ENCODE measurements around the gene MGAT4D.

The MGAT4D gene

DNA sequence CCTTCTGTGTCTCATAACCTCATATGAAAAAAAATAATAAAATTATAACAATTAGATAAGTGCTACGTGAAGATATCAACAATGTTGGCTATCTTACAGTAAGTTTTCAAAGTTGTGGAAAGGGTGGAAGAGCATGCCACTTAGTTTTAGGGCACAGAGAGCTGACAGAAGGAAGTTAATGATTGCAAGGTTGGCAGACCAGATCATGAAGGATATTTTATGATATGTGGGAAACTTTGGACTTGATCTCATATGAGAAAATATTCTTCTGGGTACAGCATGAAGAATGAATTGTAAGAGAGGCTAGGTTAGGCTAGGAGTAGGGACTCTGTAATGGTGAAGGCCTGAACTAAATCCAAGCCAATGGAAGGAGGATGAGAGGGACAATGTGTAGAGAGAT is 34.5 kb downstream of the MGAT4D start:
- Histone ChIP-seq H3K27ac (replicated peaks) (no peak overlapping the region), H3K4me3 (replicated peaks; ENCODE audit: insufficient read depth, low read length) (no peak overlapping the region), H3K27me3 (ENCODE audit: insufficient read depth, poor library complexity, severe bottlenecking) (peaks cover 2% of the 10 kb centered on the region)
- DNase-seq (ENCODE audit: low read depth in 1 of 2, low spot score in 1 of 2), result no peak
- TF ChIP-seq, protein P1, sequence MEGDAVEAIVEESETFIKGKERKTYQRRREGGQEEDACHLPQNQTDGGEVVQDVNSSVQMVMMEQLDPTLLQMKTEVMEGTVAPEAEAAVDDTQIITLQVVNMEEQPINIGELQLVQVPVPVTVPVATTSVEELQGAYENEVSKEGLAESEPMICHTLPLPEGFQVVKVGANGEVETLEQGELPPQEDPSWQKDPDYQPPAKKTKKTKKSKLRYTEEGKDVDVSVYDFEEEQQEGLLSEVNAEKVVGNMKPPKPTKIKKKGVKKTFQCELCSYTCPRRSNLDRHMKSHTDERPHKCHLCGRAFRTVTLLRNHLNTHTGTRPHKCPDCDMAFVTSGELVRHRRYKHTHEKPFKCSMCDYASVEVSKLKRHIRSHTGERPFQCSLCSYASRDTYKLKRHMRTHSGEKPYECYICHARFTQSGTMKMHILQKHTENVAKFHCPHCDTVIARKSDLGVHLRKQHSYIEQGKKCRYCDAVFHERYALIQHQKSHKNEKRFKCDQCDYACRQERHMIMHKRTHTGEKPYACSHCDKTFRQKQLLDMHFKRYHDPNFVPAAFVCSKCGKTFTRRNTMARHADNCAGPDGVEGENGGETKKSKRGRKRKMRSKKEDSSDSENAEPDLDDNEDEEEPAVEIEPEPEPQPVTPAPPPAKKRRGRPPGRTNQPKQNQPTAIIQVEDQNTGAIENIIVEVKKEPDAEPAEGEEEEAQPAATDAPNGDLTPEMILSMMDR (IDR thresholded peaks at IDR 0.05; ENCODE audit: insufficient read depth, low read length), result no peak
- TF ChIP-seq SPI1 (IDR thresholded peaks at IDR 0.05; ENCODE audit: borderline replicate concordance, low read depth) (no peak), GABPA (IDR thresholded peaks at IDR 0.05; ENCODE audit: low read depth) (no peak), POLR2AphosphoS5 (IDR thresholded peaks at IDR 0.05; ENCODE audit: low read depth) (no peak)
- TF ChIP-seq, protein P2, sequence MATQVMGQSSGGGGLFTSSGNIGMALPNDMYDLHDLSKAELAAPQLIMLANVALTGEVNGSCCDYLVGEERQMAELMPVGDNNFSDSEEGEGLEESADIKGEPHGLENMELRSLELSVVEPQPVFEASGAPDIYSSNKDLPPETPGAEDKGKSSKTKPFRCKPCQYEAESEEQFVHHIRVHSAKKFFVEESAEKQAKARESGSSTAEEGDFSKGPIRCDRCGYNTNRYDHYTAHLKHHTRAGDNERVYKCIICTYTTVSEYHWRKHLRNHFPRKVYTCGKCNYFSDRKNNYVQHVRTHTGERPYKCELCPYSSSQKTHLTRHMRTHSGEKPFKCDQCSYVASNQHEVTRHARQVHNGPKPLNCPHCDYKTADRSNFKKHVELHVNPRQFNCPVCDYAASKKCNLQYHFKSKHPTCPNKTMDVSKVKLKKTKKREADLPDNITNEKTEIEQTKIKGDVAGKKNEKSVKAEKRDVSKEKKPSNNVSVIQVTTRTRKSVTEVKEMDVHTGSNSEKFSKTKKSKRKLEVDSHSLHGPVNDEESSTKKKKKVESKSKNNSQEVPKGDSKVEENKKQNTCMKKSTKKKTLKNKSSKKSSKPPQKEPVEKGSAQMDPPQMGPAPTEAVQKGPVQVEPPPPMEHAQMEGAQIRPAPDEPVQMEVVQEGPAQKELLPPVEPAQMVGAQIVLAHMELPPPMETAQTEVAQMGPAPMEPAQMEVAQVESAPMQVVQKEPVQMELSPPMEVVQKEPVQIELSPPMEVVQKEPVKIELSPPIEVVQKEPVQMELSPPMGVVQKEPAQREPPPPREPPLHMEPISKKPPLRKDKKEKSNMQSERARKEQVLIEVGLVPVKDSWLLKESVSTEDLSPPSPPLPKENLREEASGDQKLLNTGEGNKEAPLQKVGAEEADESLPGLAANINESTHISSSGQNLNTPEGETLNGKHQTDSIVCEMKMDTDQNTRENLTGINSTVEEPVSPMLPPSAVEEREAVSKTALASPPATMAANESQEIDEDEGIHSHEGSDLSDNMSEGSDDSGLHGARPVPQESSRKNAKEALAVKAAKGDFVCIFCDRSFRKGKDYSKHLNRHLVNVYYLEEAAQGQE (IDR thresholded peaks at IDR 0.05; ENCODE audit: insufficient replicate concordance, low read depth), result no peak

DNA sequence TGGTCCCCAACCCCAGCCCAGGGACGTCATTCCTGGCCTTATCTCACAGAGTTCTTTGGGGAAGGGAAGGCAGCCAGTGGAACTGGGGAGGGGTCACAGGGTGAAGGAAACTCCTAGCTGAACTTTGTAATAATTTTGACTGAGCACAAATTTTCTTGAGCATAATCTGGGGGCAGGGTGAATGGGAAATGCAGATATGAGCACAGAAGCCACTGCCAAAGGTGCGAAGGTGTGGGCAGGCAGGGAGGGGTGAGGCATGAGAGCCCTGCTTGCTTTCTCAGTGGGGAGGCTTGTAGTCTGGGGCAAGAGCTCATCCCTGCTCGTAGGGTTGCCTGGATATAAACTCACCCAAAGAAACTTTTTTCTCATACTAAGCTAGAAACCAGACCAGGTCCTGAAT is 34.9 kb downstream of the MGAT4D start:
- H3K27ac ChIP-seq (replicated peaks), result no peak overlapping the region
- TF ChIP-seq POLR2AphosphoS5 (IDR thresholded peaks at IDR 0.05; ENCODE audit: low read depth), result no peak
- TF ChIP-seq, protein P2 (IDR thresholded peaks at IDR 0.05; ENCODE audit: insufficient replicate concordance, low read depth), result no peak
- TF ChIP-seq SPI1 (IDR thresholded peaks at IDR 0.05; ENCODE audit: borderline replicate concordance, low read depth), result no peak
- no peak for TF ChIP-seq GABPA (IDR thresholded peaks at IDR 0.05; ENCODE audit: low read depth)
- TF ChIP-seq, protein P1 (IDR thresholded peaks at IDR 0.05; ENCODE audit: insufficient read depth, low read length), result no peak
- H3K4me3 ChIP-seq (replicated peaks; ENCODE audit: insufficient read depth, low read length), result no peak overlapping the region
- no peak for DNase-seq (ENCODE audit: low read depth in 1 of 2, low spot score in 1 of 2)
- peaks cover 2% of the 10 kb centered on the region for H3K27me3 ChIP-seq (ENCODE audit: insufficient read depth, poor library complexity, severe bottlenecking)

DNA sequence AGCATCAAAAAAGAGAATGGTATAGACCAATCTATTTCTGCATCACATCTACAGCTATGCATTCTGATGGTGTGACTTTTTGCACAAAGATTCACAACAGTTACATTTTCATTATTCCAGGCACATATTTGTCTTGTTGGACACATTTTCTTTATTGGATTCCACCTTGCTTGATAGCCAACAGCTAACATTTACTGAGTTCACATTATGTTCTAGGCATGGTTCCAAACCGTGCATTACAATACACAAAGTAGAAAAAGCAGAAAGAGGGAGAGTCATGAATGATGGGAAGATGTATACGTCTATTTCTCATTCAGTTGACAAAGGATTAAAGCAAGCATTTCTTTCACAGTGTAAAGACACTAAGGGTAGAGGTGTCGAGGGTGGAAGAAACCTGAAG is 47.7 kb downstream of the MGAT4D start:
- no peak for DNase-seq (ENCODE audit: low read depth in 1 of 2, low spot score in 1 of 2)
- peaks cover 2% of the 10 kb centered on the region for H3K27me3 ChIP-seq (ENCODE audit: insufficient read depth, poor library complexity, severe bottlenecking)
- TF ChIP-seq POLR2AphosphoS5 (IDR thresholded peaks at IDR 0.05; ENCODE audit: low read depth), result no peak
- TF ChIP-seq, protein P1 (IDR thresholded peaks at IDR 0.05; ENCODE audit: insufficient read depth, low read length), result no peak
- TF ChIP-seq, protein P2 (IDR thresholded peaks at IDR 0.05; ENCODE audit: insufficient replicate concordance, low read depth), result no peak

More for the DNA sequence above, 47.7 kb downstream of the MGAT4D start:
- no peak overlapping the region for H3K4me3 ChIP-seq (replicated peaks; ENCODE audit: insufficient read depth, low read length)
- no peak overlapping the region for H3K27ac ChIP-seq (replicated peaks)
